Measurements from ENCODE around the gene MACF1. TPM values are rescaled to one million over a fixed set of nuclear protein-coding genes. Genes with fewer than 3 reads are reported as not detected.
A peak's percentile ranks its signal among the peaks of the same experiment; 100 is the strongest.

The MACF1 gene
- total and polyA plus RNA-seq, 2 of the 13 experiments (the other 11 are each of a cell fraction or from before 2014, with no cell fraction given), result 36.7 to 65.4 TPM

- peak; percentile 21; the same call in 1 of the 2 replicates for TF ChIP-seq ZBTB34 (CRISPR knock-in tag; IDR thresholded peaks at IDR 0.05)
- no peak for TF ChIP-seq TEAD3 (CRISPR knock-in tag; optimal IDR thresholded peaks at IDR 0.05; ENCODE audit: borderline replicate concordance)
- no peak for TF ChIP-seq ZNF782 (CRISPR knock-in tag; IDR thresholded peaks at IDR 0.05; ENCODE audit: borderline replicate concordance)
- no peak for TF ChIP-seq ZFAT (CRISPR knock-in tag; conservative IDR thresholded peaks at IDR 0.05)
- TF ChIP-seq ZNF580 (CRISPR knock-in tag; IDR thresholded peaks at IDR 0.05; ENCODE audit: borderline replicate concordance, low read depth), result no peak
- TF ChIP-seq NCOR1 (IDR thresholded peaks at IDR 0.05; ENCODE audit: borderline replicate concordance, low read length), result 0 out of 2 replicates have a peak, but pooled peaks have one; percentile 30
- TF ChIP-seq ZBTB3 (CRISPR knock-in tag; IDR thresholded peaks at IDR 0.05; ENCODE audit: borderline replicate concordance, low read depth), result no peak
- no peak for TF ChIP-seq SMAD3 (CRISPR knock-in tag; IDR thresholded peaks at IDR 0.05)
- TF ChIP-seq FOXJ3 (CRISPR knock-in tag; IDR thresholded peaks at IDR 0.05; ENCODE audit: borderline replicate concordance), result 0 out of 2 replicates have a peak, but pooled peaks have one; percentile 15
- peak; percentile 70; the same call in 1 of the 2 replicates for TF ChIP-seq FOSL1 (CRISPR knock-in tag; IDR thresholded peaks at IDR 0.05; ENCODE audit: borderline replicate concordance)
- no peak for TF ChIP-seq POLR2A (IDR thresholded peaks at IDR 0.05; ENCODE audit: insufficient read depth in 1 of 2, low read depth in 2 of 2, low read length in 2 of 2)
- peak; percentile 90 for TF ChIP-seq FOSL2 (CRISPR knock-in tag; IDR thresholded peaks at IDR 0.05)
- TF ChIP-seq CBX1 (IDR thresholded peaks at IDR 0.05; ENCODE audit: low read depth), result no peak
- TF ChIP-seq SAP130 (CRISPR knock-in tag; IDR thresholded peaks at IDR 0.05; ENCODE audit: low read depth), result 0 out of 2 replicates have a peak, but pooled peaks have one; percentile 14
- no peak for TF ChIP-seq ARHGAP35 (CRISPR knock-in tag; IDR thresholded peaks at IDR 0.05; ENCODE audit: borderline replicate concordance)
- TF ChIP-seq ZNF263 (CRISPR knock-in tag; IDR thresholded peaks at IDR 0.05), result peak; percentile 77
- TF ChIP-seq KDM6A (CRISPR knock-in tag; IDR thresholded peaks at IDR 0.05; ENCODE audit: low read depth), result peak; percentile 54; the same call in 1 of the 2 replicates
- peak; percentile 91 for TF ChIP-seq ASH2L (IDR thresholded peaks at IDR 0.05; ENCODE audit: insufficient read length, low read depth, low read length)
- TF ChIP-seq HOMEZ (CRISPR knock-in tag; IDR thresholded peaks at IDR 0.05; ENCODE audit: low read depth), result 0 out of 2 replicates have a peak, but pooled peaks have one; percentile 14
- no peak for TF ChIP-seq ZNF761 (CRISPR knock-in tag; conservative IDR thresholded peaks at IDR 0.05)
These were observed 78.2 kb downstream of the MACF1 start (continued) for GRCh38 chr1:39282537-39283216.

Measured in HepG2 (cell line).